ENCODE data around the gene BCOR. TPM values are rescaled to one million over a fixed set of nuclear protein-coding genes. Genes with fewer than 3 reads are reported as not detected.

Gene BCOR
- total RNA-seq, 1 experiment from 2014 or later = 21.8 TPM

DNA sequence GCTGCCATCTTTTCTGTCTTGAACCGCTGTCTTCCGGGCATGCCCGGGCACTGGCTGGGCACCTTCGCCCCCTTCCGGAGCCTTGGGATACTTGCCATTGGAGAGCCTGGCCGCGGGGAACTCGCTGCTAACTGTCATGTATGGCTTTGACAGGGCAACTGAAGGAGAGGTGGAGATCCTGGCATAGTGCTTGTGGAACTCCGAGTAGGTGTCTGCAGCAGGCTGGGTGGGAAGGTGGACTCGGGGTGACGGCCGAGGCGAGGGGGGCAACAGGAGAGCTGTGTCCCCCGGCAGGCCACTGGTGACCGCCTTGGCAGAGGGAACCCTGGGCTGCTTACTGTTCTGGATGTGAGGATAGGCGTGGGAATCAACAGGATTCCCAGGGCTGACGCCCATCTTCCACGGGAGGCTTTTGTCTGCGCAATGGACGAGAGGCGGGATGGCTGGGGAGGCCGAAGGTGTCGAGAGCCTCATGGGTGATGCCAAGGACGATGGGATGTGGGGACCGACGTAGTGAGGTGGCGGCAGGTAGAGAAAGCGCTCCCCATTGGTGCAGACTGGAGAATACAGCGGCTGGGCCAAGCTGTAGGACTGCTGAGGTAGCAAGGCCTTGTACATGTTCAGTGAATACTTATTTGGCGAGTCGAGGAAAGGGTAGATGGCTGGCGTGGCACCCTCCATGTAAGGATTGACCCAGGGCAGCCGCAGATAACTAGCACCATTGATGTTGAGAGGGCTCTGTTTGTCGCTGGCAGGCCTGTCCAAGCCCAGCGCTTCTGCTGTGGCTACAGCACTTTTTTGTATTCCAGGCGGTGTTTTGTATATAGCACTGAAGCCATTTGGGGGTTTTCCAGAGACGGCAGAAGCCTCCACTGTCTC is 23.4 kb downstream of the BCOR start:
- no peak for ATAC-seq
- TSS peak; percentile 22 for BruUV-seq (replicated peaks)

DNA sequence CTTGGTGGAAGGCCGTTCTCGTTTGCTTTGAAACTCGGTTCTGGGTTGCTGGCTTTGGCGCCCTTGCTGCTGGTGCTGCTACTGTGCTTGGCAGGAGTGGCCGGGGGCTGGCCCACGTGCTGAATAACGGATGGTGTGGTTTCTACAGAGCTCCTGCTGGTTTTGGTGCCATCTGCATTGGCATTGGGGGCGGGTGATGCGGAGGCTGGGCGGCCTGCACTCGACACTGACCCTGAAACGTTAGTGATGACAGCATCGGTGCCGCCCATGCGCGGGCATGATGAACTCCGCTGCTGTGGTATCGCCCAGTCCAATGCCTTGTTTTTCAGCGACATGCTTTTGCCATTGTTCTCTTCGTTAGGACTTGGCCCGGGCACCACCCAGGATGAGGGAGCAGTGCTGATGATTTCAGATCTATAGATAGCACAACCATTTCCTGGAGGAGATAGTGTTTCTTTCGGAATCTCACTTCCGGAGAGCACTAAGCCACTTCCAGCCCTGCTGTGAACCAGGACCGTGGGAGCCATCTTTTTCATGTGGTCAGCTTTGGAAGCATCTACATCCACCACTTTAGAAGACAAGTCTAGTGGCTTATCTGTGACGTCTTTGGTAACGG is 24.2 kb downstream of the BCOR start:
- Histone ChIP-seq H3K36me3 (ENCODE audit: low read depth, low read length) (peaks cover 11% of the 10 kb centered on the region), H3K27ac (ENCODE audit: low read length) (no peak overlapping the region), H4K20me1 (ENCODE audit: low read length) (0 out of 2 replicates have a peak, but pooled peaks cover 3% of the 10 kb centered on the region), H3K9ac (ENCODE audit: low read length) (no peak overlapping the region), H3K27me3 (ENCODE audit: low read length) (no peaks in the 10 kb centered on the region), H3F3A (ENCODE audit: low read length, unreplicated experiment) (no peaks in the 10 kb centered on the region), H3K9me2 (replicated peaks; ENCODE audit: low read length) (no peaks in the 10 kb centered on the region), H3K79me2 (ENCODE audit: low read length) (peaks cover 11% of the 10 kb centered on the region; the same call in 1 of the 2 replicates), H2AFZ (ENCODE audit: low read length) (no peak overlapping the region), H3K4me2 (ENCODE audit: low read length) (no peak overlapping the region), H3K9me3 (ENCODE audit: low read length) (no peaks in the 10 kb centered on the region), H3K4me1 (ENCODE audit: insufficient read depth, low read length) (no peaks in the 10 kb centered on the region), H3K4me3 (ENCODE audit: low read length) (no peak overlapping the region)
- DNase-seq (no peak), ATAC-seq (no peak)
- ChIA-PET CTCF (no interaction called here), POLR2A (ENCODE audit: unreplicated experiment) (no interaction called here)
- intact Hi-C loops (cut with micrococcal nuclease) = no loop called here
- BruUV-seq (replicated peaks) = no TSS peak
- TF ChIP-seq EZH2 (IDR thresholded peaks at IDR 0.05; ENCODE audit: low read length, unreplicated experiment) (no peak), EZH2phosphoT487 (IDR thresholded peaks at IDR 0.05; ENCODE audit: borderline replicate concordance, low read length) (no peak)
- TF ChIP-seq, protein P1, sequence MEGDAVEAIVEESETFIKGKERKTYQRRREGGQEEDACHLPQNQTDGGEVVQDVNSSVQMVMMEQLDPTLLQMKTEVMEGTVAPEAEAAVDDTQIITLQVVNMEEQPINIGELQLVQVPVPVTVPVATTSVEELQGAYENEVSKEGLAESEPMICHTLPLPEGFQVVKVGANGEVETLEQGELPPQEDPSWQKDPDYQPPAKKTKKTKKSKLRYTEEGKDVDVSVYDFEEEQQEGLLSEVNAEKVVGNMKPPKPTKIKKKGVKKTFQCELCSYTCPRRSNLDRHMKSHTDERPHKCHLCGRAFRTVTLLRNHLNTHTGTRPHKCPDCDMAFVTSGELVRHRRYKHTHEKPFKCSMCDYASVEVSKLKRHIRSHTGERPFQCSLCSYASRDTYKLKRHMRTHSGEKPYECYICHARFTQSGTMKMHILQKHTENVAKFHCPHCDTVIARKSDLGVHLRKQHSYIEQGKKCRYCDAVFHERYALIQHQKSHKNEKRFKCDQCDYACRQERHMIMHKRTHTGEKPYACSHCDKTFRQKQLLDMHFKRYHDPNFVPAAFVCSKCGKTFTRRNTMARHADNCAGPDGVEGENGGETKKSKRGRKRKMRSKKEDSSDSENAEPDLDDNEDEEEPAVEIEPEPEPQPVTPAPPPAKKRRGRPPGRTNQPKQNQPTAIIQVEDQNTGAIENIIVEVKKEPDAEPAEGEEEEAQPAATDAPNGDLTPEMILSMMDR (conservative IDR thresholded peaks at IDR 0.05; ENCODE audit: low read depth, low read length) = no peak

More for the DNA sequence above, 23.4 kb downstream of the BCOR start:
- 0 out of 2 replicates have a peak, but pooled peaks cover 3% of the 10 kb centered on the region for H4K20me1 ChIP-seq (ENCODE audit: low read length)
- no peak overlapping the region for H3K9ac ChIP-seq (ENCODE audit: low read length)
- intact Hi-C loops (cut with micrococcal nuclease) = no loop called here
- H3K4me2 ChIP-seq (ENCODE audit: low read length) = no peak overlapping the region
- no peak for DNase-seq
- no peak overlapping the region for H3K4me3 ChIP-seq (ENCODE audit: low read length)
- TF ChIP-seq EZH2 (IDR thresholded peaks at IDR 0.05; ENCODE audit: low read length, unreplicated experiment) (no peak), EZH2phosphoT487 (IDR thresholded peaks at IDR 0.05; ENCODE audit: borderline replicate concordance, low read length) (no peak)
- TF ChIP-seq, protein P1 (conservative IDR thresholded peaks at IDR 0.05; ENCODE audit: low read depth, low read length) = no peak
- no peaks in the 10 kb centered on the region for H3K9me2 ChIP-seq (replicated peaks; ENCODE audit: low read length)
- H3K27me3 ChIP-seq (ENCODE audit: low read length) = no peaks in the 10 kb centered on the region
- no peaks in the 10 kb centered on the region for H3F3A ChIP-seq (ENCODE audit: low read length, unreplicated experiment)
- H3K36me3 ChIP-seq (ENCODE audit: low read depth, low read length) = peaks cover 11% of the 10 kb centered on the region
- no peaks in the 10 kb centered on the region for H3K9me3 ChIP-seq (ENCODE audit: low read length)
- ChIA-PET CTCF (no interaction called here), POLR2A (ENCODE audit: unreplicated experiment) (no interaction called here)
- H3K27ac ChIP-seq (ENCODE audit: low read length) = no peak overlapping the region
- peaks cover 16% of the 10 kb centered on the region; the same call in 1 of the 2 replicates for H3K79me2 ChIP-seq (ENCODE audit: low read length)
- H2AFZ ChIP-seq (ENCODE audit: low read length) = no peak overlapping the region
- no peaks in the 10 kb centered on the region for H3K4me1 ChIP-seq (ENCODE audit: insufficient read depth, low read length)
